CD4-positive, alpha-beta T cell treated with Interleukin-4 for 1 hour (primary cell): ENCODE data around the gene LRBA.
"Not testable (repeated sequence)": the region's sequence is repeated elsewhere in the genome, so short reads cannot be mapped to it uniquely, and the experiment has no call there.

Experiments
- DNase-seq, 2 donors: peaks; one replicate each; pipeline ENCODE4 v3.0.0-alpha.2; 2020 to 2022

Gene LRBA

GRCh38 chr4:150789864-150790263 is 225.2 kb downstream of the LRBA start:
- no peak for DNase-seq

DNA sequence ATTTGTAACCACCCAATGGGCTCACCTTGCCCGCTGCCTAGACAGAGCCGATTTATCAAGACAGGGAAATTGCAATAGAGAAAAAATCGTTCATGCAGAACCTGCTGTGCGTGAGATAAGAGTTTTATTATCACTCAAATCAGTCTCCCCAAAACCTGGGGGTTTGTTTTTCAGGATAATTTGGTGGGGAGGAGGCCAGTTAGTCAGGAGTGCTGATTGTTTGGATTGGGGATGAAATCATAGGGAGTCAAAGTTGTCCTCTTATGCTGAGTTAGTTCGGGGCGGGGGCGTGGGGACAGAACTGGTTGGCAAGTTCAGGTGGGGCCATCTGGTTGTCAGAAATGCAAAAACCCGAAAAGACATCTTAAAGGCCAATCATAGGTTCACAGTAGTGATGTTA is 230.1 kb downstream of the LRBA start:
- no peak for DNase-seq

- no peak for DNase-seq
Measured at GRCh38 chr4:150784305-150784704, 230.8 kb downstream of the LRBA start.

DNA sequence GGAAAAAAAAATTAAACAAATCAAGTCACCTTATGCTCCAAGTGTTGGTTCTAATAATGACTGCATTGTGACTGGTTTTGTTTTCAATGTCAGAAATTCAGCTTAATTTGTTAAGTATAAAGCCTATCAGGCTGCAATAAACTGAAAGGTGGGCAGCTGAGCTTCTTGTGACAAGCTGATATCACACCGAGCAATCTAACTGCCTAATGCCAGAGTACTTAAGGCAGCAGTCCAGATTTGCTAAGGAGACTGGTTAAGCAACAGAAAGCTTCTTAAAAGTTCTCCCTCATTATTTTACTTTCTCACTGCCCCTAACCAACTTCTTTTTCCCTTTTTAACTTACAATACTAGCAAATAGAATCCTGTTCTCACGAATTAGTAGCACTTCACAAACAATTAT is 232.2 kb downstream of the LRBA start:
- no peak for DNase-seq

DNA sequence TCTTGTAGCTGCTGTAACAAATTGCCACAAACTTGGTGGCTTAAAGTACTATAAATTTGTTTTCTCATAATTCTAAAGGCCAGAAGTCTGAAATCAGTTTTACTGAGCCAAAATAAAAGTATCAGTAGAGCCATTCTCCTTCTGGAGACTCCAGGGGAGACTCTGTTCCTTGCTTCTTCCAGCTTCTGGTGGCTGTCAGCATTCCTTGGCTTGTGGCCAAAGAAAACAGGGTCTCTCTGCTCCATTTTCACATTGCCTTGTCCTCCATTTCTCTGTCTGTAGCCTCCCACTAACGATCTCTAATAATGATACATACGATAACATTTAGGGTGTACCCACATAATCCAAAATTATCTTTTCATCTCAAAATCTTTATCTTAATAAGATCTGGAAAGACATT is 232.8 kb downstream of the LRBA start:
- DNase-seq: no peak

GRCh38 chr4:150781191-150781590 is 233.9 kb downstream of the LRBA start:
- DNase-seq: no peak

- DNase-seq: no peak
Measured at GRCh38 chr4:150779707-150780106, 235.4 kb downstream of the LRBA start.

GRCh38 chr4:150773729-150774449 is 241.2 kb downstream of the LRBA start:
- DNase-seq: no peak

- DNase-seq: no peak
Measured at GRCh38 chr4:150773032-150773431, 242.1 kb downstream of the LRBA start.

DNA sequence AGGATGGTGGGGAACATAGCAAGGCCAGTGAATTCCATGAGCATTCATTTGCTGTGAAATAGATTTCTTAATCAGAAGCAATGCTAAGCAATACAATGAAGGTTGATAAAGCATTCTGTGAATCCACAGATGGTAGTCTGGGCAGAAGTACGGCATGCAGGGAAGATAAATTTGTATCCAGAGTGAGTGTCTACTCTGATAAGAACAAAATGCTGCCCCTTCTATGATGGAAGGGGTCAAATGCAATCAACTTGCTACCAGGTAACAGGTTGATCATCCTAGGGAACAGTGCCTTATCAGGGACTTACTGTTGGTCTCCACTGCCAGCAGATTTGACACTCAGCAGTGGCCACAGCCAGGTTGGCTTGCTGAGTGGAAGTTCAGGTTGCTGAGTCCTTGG is 243.7 kb downstream of the LRBA start:
- no peak for DNase-seq

GRCh38 chr4:150769845-150770244 is 245.2 kb downstream of the LRBA start:
- DNase-seq: no peak

DNA sequence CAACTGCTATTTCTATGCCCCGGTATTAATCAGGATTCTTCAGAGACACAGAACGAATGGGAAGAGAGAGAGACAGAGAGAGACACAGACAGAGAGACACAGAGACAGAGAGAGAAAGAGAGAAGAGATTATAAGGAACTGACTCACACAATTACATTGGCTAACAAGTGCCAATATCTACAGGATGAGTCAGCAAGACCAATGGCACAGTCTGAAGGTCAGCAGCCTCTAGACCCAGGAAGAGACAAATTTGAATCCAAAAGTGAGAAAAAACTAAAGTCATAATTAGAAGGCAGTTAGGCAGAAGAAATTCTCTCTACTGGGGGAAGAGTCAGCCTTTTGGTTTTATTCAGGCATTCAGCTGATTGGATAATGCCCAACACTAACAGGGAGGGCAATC is 245.8 kb downstream of the LRBA start:
- no peak for DNase-seq

DNA sequence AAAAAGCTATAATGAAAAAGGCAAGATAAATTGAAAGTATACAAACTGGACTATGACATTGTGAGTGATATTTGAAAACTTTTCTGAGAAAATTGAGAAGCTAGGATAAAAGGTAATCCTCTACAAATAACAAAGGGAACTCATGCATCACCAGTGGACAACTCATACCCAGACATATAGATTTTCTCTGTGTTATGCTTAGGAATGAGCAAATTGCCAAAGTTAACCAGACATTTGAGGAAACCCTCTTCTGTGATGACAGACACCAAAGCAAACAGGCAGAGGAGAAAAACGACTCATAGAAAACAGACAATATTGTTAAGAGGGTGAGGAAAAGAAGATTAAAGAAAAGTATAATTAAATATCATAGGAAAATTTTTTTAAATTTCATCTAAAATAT is 246.6 kb downstream of the LRBA start:
- DNase-seq: no peak

- no peak for DNase-seq
Measured at GRCh38 chr4:150765216-150765615, 249.9 kb downstream of the LRBA start.

DNA sequence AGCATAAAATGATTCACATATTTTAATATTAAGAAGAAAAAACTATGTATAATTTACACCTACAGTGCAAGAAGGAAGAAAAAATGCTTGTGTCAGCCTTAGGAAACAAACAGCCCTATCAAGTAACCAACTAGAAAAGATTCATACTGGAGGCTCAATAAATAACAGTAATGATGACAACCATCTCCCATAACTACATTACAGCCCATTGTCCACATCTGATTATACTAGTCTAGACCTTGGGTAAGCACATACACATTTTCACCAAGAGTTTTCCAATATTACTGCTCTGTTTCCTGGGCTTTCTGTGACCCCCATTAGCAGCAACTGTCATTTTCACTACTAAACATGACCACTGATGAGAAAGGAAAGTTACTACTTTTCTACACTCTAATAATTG is 263.4 kb downstream of the LRBA start:
- DNase-seq: no peak

GRCh38 chr4:150750824-150751223 is 264.3 kb downstream of the LRBA start:
- no peak for DNase-seq

DNA sequence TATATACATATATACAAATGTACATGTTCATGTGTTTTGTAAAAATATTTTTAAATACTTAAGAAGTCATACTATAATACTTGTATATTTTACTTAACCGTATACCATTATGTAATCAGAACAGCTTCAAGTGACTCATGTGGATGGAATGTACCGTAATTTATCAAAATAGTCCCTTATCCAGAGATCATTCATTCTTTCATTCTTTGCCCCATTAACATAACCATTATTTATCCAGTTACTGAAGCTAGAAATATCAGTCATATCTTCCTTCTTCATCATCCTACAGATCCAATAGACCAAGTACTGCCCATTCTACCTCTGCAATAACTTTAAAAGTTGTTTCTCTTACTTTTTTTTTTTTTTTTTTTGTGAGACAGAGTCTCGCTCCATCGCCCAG is 268.9 kb downstream of the LRBA start:
- DNase-seq: no peak

GRCh38 chr4:150744570-150744969 is 270.5 kb downstream of the LRBA start:
- no peak for DNase-seq

DNA sequence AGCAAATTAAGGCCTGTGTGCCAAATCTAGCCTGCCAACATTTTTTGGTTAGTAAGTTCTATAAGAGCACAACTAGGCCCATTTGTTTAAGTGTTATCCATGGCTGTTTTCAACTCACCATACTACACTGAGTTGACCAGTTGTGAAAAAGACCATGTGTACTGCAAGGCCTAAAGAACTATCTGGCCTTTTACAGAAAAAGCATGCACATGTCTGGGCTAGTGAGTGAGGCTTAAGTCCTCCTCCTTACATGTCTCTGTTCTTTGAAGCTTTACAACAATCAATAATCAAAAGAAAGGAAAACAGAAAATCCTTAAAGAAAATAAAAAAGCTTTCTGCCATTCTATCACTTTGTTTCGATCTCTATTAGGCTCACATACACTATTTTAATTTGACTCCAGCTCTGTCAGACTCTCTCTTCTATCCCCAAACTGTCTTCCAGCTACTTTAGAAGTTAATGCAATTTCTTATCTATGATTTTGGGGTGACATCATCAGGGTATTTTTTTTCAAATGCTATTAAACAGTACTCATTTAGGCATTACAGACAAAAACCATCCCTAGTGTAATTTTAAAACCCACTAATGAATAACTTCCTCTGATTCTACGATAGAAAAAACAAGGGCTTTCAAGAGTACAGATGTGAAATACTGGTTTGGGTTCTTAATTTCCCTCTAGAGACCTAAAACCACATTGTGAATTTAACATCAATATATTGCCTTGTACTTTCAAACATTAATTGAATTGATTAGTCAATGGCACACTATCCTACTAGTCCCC is 271.3 kb downstream of the LRBA start:
- no peak for DNase-seq

DNA sequence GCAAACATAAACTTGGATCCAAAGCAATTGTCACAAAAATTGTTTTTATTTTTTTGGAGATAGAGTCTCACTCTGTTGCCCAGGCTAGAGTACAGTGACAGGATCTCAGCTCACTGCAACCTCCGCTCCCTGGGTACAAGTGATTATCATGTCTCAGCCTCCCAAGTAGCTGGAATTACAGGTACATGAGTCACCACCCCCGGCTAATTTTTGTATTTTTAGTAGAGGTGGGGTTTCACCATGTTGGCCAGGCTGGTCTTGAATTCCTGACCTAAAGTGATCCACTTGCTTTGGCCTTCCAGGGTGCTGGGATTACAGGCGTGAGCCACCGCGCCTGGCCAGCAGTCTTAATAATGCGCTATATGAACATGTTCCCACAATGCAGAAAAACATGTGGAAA is 272.2 kb downstream of the LRBA start:
- not testable (repeated sequence) for DNase-seq

DNA sequence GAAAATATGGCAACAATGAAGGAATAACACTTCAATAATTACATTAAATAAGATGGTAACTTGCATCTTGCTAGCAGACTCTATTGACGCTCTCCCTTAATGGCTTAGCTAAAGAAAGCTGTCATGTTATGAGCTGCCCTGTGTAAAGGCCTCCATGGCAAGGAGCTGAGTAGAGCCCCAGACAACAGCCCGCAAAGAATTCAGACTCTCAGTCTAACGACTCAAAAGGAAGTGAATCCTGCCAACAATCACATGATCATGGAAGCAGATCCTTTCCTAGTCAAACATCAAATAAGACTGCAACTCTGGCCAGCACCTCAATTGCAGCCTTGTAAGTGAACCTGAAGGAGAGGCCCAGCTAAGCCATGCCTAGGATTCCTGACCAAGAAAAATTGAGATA is 275.5 kb downstream of the LRBA start:
- DNase-seq: no peak

DNA sequence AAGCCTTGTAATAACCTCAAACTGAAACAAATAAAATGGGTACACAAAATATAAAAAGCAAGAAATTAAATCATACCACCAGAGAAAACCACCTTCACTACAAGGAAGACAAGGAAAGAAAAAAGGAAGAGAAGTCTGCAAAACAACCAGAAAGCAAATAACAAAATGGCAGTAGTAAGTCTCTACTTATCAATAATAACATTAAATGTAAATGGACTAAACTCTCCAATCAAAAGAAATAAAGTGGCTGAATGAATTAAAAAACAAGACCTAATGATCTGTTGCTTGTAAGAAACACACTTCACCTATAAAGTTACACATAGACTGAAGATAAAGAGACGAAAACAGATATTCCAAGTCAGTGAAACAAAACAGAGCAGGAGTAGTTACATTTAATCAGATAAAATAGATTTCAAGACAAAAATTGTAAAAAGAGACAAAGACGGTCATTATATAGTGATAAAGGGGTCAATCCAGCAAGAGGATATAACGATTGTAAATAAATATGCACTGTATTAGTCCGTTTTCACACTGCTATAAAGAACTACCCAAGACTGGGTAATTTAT is 289.0 kb downstream of the LRBA start:
- no peak for DNase-seq

DNA sequence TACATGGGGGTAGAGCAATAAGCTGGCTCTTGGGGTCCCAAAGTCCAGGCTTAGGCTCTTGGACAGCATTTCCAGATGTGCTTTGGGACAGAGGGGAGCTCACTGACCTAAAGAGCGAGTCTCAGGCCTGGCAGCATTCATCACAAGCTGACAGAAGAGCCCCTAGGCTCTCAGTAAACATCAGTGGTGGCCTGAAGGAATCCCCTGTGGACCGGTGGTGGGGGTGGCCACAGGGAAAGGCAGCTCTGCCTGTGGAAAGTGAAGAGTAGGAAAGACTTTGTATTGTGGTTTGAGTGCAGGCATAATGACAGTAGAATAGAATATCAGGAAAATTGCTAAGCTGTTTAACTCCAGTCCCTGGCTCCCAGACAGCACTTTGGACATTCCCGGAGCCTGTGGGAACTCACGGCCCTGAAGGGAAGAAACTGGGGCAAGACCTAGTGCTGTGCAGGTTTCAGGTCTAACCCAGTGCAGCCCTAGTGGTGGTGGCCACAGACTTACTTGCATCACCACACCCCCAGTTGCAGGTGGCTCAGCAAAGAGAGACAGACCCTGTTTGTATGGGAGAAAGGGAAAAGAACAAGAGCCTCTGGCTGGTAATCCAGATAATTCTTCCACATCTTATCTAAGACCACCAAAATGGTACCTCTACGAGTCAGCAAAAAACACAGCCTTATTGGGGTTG is 291.2 kb downstream of the LRBA start:
- no peak for DNase-seq

DNA sequence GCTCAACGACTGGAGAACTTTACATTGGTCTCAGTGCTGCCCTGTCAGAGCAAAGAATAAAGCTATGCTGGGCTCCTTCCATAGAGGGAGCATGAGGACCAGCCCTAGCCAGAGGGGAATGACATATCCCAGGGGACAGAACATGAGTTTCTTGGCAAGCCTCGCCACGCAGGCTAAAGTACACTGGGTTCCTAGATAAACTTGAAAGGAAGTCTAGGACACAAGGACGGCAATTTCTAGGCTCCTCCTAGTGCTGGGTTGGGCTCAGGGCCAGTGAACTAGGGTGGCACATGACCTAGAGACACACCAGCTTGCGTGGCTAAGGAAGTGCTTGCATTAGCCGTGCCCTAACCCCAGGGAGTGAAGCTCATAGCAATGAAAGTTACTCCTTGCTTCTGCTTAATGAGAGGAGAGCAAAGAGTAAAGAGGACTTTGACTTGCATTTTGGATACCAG is 292.1 kb downstream of the LRBA start:
- no peak for DNase-seq
